ENCODE data around the gene TMEM182. TPM values are rescaled to one million over a fixed set of nuclear protein-coding genes. Genes with fewer than 3 reads are reported as not detected.

The TMEM182 gene
- total RNA-seq, 1 donor, result 1.4 TPM

DNA sequence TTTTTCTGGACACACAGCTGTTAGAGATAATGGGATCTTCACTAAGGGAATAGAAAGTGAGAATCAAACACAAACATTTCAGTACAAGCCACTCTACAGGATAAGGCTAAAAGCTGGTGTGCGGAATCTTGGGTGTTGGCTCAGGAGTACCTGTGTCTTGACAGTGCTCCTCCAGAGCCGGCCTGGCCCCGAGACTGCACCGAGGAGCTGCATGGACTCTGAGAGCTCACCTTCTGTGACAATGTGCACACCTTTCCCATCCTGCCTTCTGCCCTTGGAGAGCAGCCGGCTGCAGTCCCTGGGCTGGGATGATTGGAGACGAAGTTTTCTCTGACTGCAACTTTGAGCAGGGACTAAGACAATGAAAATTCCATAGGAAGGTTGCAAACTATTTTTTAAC is 89.1 kb downstream of the TMEM182 start:
- Histone ChIP-seq H3K4me1 (ENCODE audit: insufficient read depth, low read length) (peaks cover 4% of the 10 kb centered on the region), H3K27ac (ENCODE audit: low read depth, low read length) (no peak overlapping the region), H4K20me1 (ENCODE audit: insufficient read depth, low read length) (no peaks in the 10 kb centered on the region), H3K4me2 (ENCODE audit: insufficient read depth, low read length) (no peak overlapping the region), H3K27me3 (ENCODE audit: insufficient read depth, low read length) (no peaks in the 10 kb centered on the region), H3K9me3 (ENCODE audit: low read depth, low read length) (no peaks in the 10 kb centered on the region), H2AFZ (ENCODE audit: low read length) (no peak overlapping the region), H3K4me3 (ENCODE audit: insufficient read depth, low read length) (no peak overlapping the region), H3K36me3 (ENCODE audit: insufficient read depth, low read length) (no peaks in the 10 kb centered on the region), H3K79me2 (ENCODE audit: insufficient read depth, low read length) (no peaks in the 10 kb centered on the region)
- DNase-seq (ENCODE audit: insufficient read length, low spot score, missing footprints), result no peak
- TF ChIP-seq, protein P1, sequence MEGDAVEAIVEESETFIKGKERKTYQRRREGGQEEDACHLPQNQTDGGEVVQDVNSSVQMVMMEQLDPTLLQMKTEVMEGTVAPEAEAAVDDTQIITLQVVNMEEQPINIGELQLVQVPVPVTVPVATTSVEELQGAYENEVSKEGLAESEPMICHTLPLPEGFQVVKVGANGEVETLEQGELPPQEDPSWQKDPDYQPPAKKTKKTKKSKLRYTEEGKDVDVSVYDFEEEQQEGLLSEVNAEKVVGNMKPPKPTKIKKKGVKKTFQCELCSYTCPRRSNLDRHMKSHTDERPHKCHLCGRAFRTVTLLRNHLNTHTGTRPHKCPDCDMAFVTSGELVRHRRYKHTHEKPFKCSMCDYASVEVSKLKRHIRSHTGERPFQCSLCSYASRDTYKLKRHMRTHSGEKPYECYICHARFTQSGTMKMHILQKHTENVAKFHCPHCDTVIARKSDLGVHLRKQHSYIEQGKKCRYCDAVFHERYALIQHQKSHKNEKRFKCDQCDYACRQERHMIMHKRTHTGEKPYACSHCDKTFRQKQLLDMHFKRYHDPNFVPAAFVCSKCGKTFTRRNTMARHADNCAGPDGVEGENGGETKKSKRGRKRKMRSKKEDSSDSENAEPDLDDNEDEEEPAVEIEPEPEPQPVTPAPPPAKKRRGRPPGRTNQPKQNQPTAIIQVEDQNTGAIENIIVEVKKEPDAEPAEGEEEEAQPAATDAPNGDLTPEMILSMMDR (IDR thresholded peaks at IDR 0.05; ENCODE audit: extremely low read depth, low read depth, low read length), result no peak

DNA sequence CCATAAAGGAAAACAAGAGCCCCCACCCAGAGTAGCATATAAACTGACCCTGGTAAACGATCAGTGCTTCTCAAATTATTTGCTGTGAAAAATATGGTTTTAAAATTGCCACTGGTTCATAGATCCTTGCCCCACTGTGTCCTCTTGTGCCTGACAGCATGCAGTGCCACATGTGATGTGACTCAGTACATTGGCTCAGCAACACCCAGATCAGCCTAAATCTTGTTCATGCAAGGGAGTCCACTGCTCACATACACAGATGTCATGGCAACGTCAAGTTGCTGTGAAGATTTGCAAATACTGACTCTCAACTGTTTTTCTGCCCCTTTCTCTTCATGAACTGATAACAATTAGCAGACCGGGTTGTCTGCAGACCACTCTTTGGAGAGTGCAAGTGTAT is 91.0 kb downstream of the TMEM182 start:
- Histone ChIP-seq H3K4me1 (ENCODE audit: insufficient read depth, low read length) (peaks cover 4% of the 10 kb centered on the region), H3K27me3 (ENCODE audit: insufficient read depth, low read length) (no peaks in the 10 kb centered on the region), H3K27ac (ENCODE audit: low read depth, low read length) (no peak overlapping the region), H4K20me1 (ENCODE audit: insufficient read depth, low read length) (no peaks in the 10 kb centered on the region), H2AFZ (ENCODE audit: low read length) (no peak overlapping the region), H3K36me3 (ENCODE audit: insufficient read depth, low read length) (no peaks in the 10 kb centered on the region), H3K4me2 (ENCODE audit: insufficient read depth, low read length) (no peak overlapping the region), H3K4me3 (ENCODE audit: insufficient read depth, low read length) (no peak overlapping the region), H3K9me3 (ENCODE audit: low read depth, low read length) (no peaks in the 10 kb centered on the region), H3K79me2 (ENCODE audit: insufficient read depth, low read length) (no peaks in the 10 kb centered on the region)
- TF ChIP-seq, protein P1 (IDR thresholded peaks at IDR 0.05; ENCODE audit: extremely low read depth, low read depth, low read length), result no peak
- no peak for DNase-seq (ENCODE audit: insufficient read length, low spot score, missing footprints)

Other genes with a start within 250 kb of the TMEM182 start
- under 0.01 TPM in 2 replicates for gene SLC9A2, start 142.5 kb upstream of the TMEM182 start, total RNA-seq